Fibroblast of lung (primary cell): ENCODE results near the gene WDR31. TPM values are rescaled to one million over a fixed set of nuclear protein-coding genes. Genes with fewer than 3 reads are reported as not detected.
"Not testable (repeated sequence)": the region's sequence is repeated elsewhere in the genome, so short reads cannot be mapped to it uniquely, and the experiment has no call there.

ENCODE experiments used
- DNase-seq, 2 donors: peaks; one replicate each; pipeline versions ENCODE4 v3.0.0 to v3.0.0-alpha.2; 2010; ENCODE audit warnings: low read depth in 2 of 2
- H2AFZ ChIP-seq: 2 replicates; pipeline ENCODE4 v1.5.1; 2012; ENCODE audit warnings: low read length, control low read depth, inconsistent platforms
- H3K27ac ChIP-seq: 2 replicates; pipeline ENCODE4 v1.5.1; 2011; ENCODE audit warnings: low read length, control low read depth; ENCODE audit not compliant: insufficient read depth
- H3K27me3 ChIP-seq: 2 replicates; pipeline ENCODE4 v1.5.1; 2011; ENCODE audit warnings: mild to moderate bottlenecking, low read length; ENCODE audit not compliant: control insufficient read depth, insufficient read depth
- H3K36me3 ChIP-seq: 2 replicates; pipeline ENCODE4 v1.5.1; 2011; ENCODE audit warnings: low read length; ENCODE audit not compliant: control insufficient read depth, insufficient read depth
- H3K4me1 ChIP-seq: 2 replicates; pipeline ENCODE4 v1.5.1; 2011; ENCODE audit warnings: low read length; ENCODE audit not compliant: control insufficient read depth, insufficient read depth; ENCODE audit errors: extremely low read depth
- H3K4me2 ChIP-seq: 2 replicates; pipeline ENCODE4 v1.5.1; 2011; ENCODE audit warnings: low read length, control low read depth; ENCODE audit not compliant: insufficient read depth; ENCODE audit errors: extremely low read depth
- H3K4me3 ChIP-seq, 4 experiments: fragments of 200-600 bp in 1 of 4; sonication (generic) in 1 of 4; replicated peaks in 1 of 4; 2 replicates each; pipeline ENCODE4 v1.5.1; 2011 to 2016; ENCODE audit warnings: low read length in 4 of 4, low read depth in 3 of 4, mild to moderate bottlenecking in 3 of 4, control low read depth in 2 of 4, inconsistent platforms in 1 of 4, mixed read lengths in 1 of 4; ENCODE audit not compliant: insufficient read depth in 1 of 4; ENCODE audit errors: control extremely low read depth in 1 of 4
- H3K79me2 ChIP-seq: 2 replicates; pipeline ENCODE4 v1.5.1; 2012; ENCODE audit warnings: mild to moderate bottlenecking, low read length, inconsistent platforms; ENCODE audit not compliant: control insufficient read depth, insufficient read depth
- H3K9ac ChIP-seq: 2 replicates; pipeline ENCODE4 v1.5.1; 2011; ENCODE audit warnings: mild to moderate bottlenecking, low read length, control low read depth; ENCODE audit not compliant: insufficient read depth
- H3K9me3 ChIP-seq: 2 replicates; pipeline ENCODE4 v1.5.1; 2012; ENCODE audit warnings: low read depth, low read length; ENCODE audit not compliant: control insufficient read depth, insufficient read depth
- H4K20me1 ChIP-seq: 2 replicates; pipeline ENCODE4 v1.5.1; 2011; ENCODE audit warnings: low read length; ENCODE audit not compliant: control insufficient read depth, insufficient read depth; ENCODE audit errors: extremely low read depth
- CTCF ChIP-seq, 2 donors: IDR thresholded peaks in 1 of 2; conservative IDR thresholded peaks in 1 of 2; 1 replicate in 1 of 2; 2 replicates in 1 of 2; pipeline ENCODE4 v1.5.1; 2011 to 2012; ENCODE audit warnings: low read length in 2 of 2, control low read depth in 1 of 2, inconsistent platforms in 1 of 2, low read depth in 1 of 2, mild to moderate bottlenecking in 1 of 2
- EZH2 ChIP-seq: IDR thresholded peaks from 2 replicates; pipeline ENCODE4 v1.5.1; 2012; ENCODE audit warnings: low read length, control low read depth, mild to moderate bottlenecking; ENCODE audit errors: missing control alignments
- polyA plus RNA-seq, 2 donors: library from polyadenylated mRNA; depleted of rRNA in 1 of 2; stranded (reverse) in 1 of 2; unstranded in 1 of 2; fragments of >200 nt; gene quantifications; 2 replicates each; pipeline ENCODE4 v1.2.1, GENCODE V29; 2011 to 2012; ENCODE audit warnings: missing spikeins in 1 of 2
- total RNA-seq: library from RNA; depleted of rRNA; stranded (reverse); fragments of >200 nt; gene quantifications from 2 replicates; pipeline ENCODE4 v1.2.1, GENCODE V29; 2014

Gene WDR31
- total and polyA plus RNA-seq, 2 donors (not counting 1 experiment from before 2014, with no cell fraction given), result 1.6 to 4.0 TPM

GRCh38 chr9:113368348-113368981 lies 28.4 kb upstream of the WDR31 start:
- Histone ChIP-seq H3K36me3 (no peaks in the 10 kb centered on the region), H3K4me2 (no peak overlapping the region), H3K79me2 (no peaks in the 10 kb centered on the region), H4K20me1 (no peaks in the 10 kb centered on the region), H3K4me1 (no peaks in the 10 kb centered on the region), H2AFZ (no peak overlapping the region), H3K27me3 (no peaks in the 10 kb centered on the region), H3K27ac (no peak overlapping the region), H3K9me3 (no peaks in the 10 kb centered on the region), H3K9ac (no peak overlapping the region), H3K4me3 (no peak overlapping the region)
- no peak for DNase-seq
- TF ChIP-seq CTCF (conservative IDR thresholded peaks at IDR 0.05 in 1 of 2, IDR thresholded peaks at IDR 0.05 in 1 of 2; ENCODE audit: low read depth in 1 of 2, low read length in 2 of 2) (no peak), EZH2 (no peak)

- not testable (repeated sequence) for DNase-seq, H3K9me3 ChIP-seq, H3K4me2 ChIP-seq, H3K27ac ChIP-seq, H4K20me1 ChIP-seq, H3K79me2 ChIP-seq, H3K36me3 ChIP-seq, H2AFZ ChIP-seq, H3K9ac ChIP-seq, H3K4me1 ChIP-seq, H3K27me3 ChIP-seq, H3K4me3 ChIP-seq
Observed at GRCh38 chr9:113365652-113366051, 25.6 kb upstream of the WDR31 start.

DNA sequence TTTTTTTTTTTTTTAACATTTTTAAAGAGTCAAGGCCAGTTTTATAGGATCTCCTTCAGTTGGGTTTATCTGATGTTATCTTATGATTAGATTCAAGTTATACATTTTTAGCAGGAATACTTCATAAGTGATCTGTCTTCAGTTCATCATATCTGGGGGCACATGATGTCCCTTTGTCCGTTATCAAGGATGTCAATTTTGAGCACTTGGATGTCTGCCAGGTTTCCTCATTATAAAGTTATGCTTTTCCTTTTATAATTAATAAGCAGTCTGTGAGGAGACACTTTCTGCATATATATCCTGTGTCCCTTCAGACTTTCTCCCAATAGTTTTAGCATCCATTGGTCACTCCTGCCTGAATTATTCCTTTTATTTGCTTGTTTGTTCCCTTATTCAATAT lies 24.9 kb upstream of the WDR31 start:
- Histone ChIP-seq H3K4me2 (no peak overlapping the region), H3K9me3 (no peaks in the 10 kb centered on the region), H4K20me1 (no peaks in the 10 kb centered on the region), H2AFZ (no peak overlapping the region), H3K27me3 (no peaks in the 10 kb centered on the region), H3K4me3 (no peak overlapping the region), H3K9ac (no peak overlapping the region), H3K4me1 (peaks cover 3% of the 10 kb centered on the region), H3K79me2 (no peaks in the 10 kb centered on the region), H3K27ac (no peak overlapping the region), H3K36me3 (no peaks in the 10 kb centered on the region)
- no peak for DNase-seq
- TF ChIP-seq CTCF (conservative IDR thresholded peaks at IDR 0.05 in 1 of 2, IDR thresholded peaks at IDR 0.05 in 1 of 2; ENCODE audit: low read depth in 1 of 2, low read length in 2 of 2) (no peak), EZH2 (no peak)
